HUES64 (cell line): Measurements from ENCODE around the gene SNX10.

Experiments
- H3K27ac ChIP-seq: 2 replicates; pipeline ENCODE4 v1.7.0; 2013; ENCODE audit warnings: low read depth, low read length, inconsistent platforms
- H3K27me3 ChIP-seq: 2 replicates; pipeline ENCODE4 v1.6.1; 2013; ENCODE audit warnings: mild to moderate bottlenecking, low read length; ENCODE audit not compliant: insufficient read depth
- H3K36me3 ChIP-seq: 2 replicates; pipeline ENCODE4 v1.6.1; 2013; ENCODE audit warnings: mild to moderate bottlenecking, low read length; ENCODE audit not compliant: insufficient read depth
- H3K4me1 ChIP-seq: 2 replicates; pipeline ENCODE4 v1.6.1; 2013; ENCODE audit warnings: mild to moderate bottlenecking, low read length, moderate library complexity; ENCODE audit not compliant: insufficient read depth
- H3K4me3 ChIP-seq: 2 replicates; pipeline ENCODE4 v1.5.1; 2013; ENCODE audit warnings: mild to moderate bottlenecking, low read length, moderate library complexity
- H3K9ac ChIP-seq: 2 replicates; pipeline ENCODE4 v1.6.1; 2013; ENCODE audit warnings: mild to moderate bottlenecking, low read depth, low read length
- H3K9me3 ChIP-seq: 2 replicates; pipeline ENCODE4 v1.6.1; 2013; ENCODE audit warnings: low read depth, low read length; ENCODE audit not compliant: insufficient read depth
- WGBS: fragments of 150-250, 120-280 bp; methylation state at CpG from one replicate; pipeline ENCODE4 v1.1.7; 2013; ENCODE audit warnings: missing lambda C conversion rate; 5-methylcytosine and 5-hydroxymethylcytosine counted together

SNX10 gene

DNA sequence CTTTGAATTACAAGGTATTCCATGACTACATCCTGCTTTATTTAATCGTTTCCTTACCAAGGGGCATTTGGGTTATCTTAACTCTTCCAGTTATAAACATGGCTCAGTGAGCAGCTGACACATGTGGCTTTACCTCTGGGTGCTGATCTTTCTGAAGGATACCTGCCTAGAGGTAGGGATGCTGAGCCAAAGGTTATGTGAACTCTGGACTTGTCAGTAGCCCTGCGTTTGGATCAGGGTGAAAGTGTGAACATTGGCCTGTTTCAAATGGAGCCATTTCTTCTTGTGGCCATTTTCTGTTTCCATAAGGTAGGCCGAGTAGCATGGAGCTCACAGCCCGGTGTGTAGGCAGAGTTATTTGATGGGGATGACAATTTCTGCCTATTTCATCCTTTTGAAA, 29.2 kb downstream of the SNX10 start:
- 97% methylated on average over 4 of the region's 4 CpGs for WGBS
- H3K9ac ChIP-seq: no peak overlapping the region
- H3K27me3 ChIP-seq: no peaks in the 10 kb centered on the region
- H3K36me3 ChIP-seq: no peaks in the 10 kb centered on the region
- H3K4me1 ChIP-seq: no peaks in the 10 kb centered on the region
- no peaks in the 10 kb centered on the region for H3K9me3 ChIP-seq
- no peak overlapping the region for H3K4me3 ChIP-seq
- no peak overlapping the region for H3K27ac ChIP-seq

- Histone ChIP-seq H3K27me3 (no peaks in the 10 kb centered on the region), H3K4me1 (no peaks in the 10 kb centered on the region), H3K9me3 (no peaks in the 10 kb centered on the region), H3K27ac (no peak overlapping the region), H3K36me3 (no peaks in the 10 kb centered on the region), H3K9ac (no peak overlapping the region), H3K4me3 (no peak overlapping the region)
- WGBS: 77% methylated on average over 1 of the region's 1 CpG
These were observed 29.8 kb downstream of the SNX10 start for GRCh38 chr7:26321435-26321834.

- H3K9ac ChIP-seq: no peak overlapping the region
- H3K27me3 ChIP-seq: no peaks in the 10 kb centered on the region
- WGBS: 89% methylated on average over 3 of the region's 3 CpGs
- no peaks in the 10 kb centered on the region for H3K9me3 ChIP-seq
- H3K36me3 ChIP-seq: no peaks in the 10 kb centered on the region
- no peak overlapping the region for H3K27ac ChIP-seq
- no peak overlapping the region for H3K4me3 ChIP-seq
- H3K4me1 ChIP-seq: no peaks in the 10 kb centered on the region
These were observed 34.5 kb downstream of the SNX10 start for GRCh38 chr7:26326211-26326610.

DNA sequence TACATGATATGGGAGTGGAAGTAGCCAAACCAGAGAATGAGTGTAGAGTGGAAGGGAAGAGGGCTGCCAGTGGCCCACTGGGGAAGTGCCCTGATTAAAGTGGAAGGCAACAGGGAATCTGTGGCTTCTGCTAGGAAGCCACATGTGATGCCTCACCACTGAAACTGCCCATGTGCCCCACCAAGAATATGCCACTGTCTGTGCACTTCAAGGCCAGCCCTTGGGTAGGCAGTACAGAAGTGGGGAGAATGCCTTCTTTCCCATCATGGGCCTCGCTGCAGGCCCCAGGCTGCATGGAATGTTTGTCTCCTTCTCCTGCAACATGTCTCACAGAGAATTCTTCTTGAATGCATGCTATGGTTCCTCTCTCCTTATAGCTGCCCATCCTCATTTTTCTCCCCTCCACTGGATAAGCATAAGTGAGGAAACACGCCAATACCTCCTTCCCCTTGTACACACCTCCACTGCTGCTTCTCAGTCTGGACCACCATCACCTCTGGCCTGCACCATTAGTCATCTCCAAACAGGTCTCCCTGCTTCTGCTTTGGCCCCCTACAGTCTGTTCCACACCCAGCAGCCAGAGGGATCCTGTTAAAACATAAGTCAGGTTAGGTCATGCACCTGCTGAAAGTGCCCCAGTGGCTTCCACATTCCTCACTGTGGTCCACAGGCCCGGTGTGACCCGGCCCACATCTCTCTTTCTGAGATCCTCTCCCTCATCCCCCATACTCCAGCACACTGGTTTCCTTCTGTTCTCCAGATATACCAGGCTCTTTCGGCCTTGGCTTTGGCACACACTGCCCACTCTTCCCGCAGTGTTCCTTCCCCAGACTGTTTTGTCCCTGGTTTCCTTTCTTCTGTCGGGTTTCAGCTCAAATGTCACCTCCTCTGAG, 37.1 kb downstream of the SNX10 start:
- no peak overlapping the region for H3K27ac ChIP-seq
- no peak overlapping the region for H3K4me3 ChIP-seq
- no peaks in the 10 kb centered on the region for H3K4me1 ChIP-seq
- H3K27me3 ChIP-seq: no peaks in the 10 kb centered on the region
- H3K9ac ChIP-seq: no peak overlapping the region
- H3K36me3 ChIP-seq: no peaks in the 10 kb centered on the region
- H3K9me3 ChIP-seq: peaks cover 4% of the 10 kb centered on the region; the same call in 1 of the 2 replicates
- WGBS: 90% methylated on average over 7 of the region's 7 CpGs

- H3K9ac ChIP-seq: no peak overlapping the region
- no peaks in the 10 kb centered on the region for H3K4me1 ChIP-seq
- WGBS: 93% methylated on average over 13 of the region's 13 CpGs
- no peak overlapping the region for H3K4me3 ChIP-seq
- no peaks in the 10 kb centered on the region for H3K27me3 ChIP-seq
- H3K9me3 ChIP-seq: peaks cover 4% of the 10 kb centered on the region; the same call in 1 of the 2 replicates
- no peak overlapping the region for H3K27ac ChIP-seq
- H3K36me3 ChIP-seq: no peaks in the 10 kb centered on the region
These were observed 38.0 kb downstream of the SNX10 start for GRCh38 chr7:26329520-26330255.

DNA sequence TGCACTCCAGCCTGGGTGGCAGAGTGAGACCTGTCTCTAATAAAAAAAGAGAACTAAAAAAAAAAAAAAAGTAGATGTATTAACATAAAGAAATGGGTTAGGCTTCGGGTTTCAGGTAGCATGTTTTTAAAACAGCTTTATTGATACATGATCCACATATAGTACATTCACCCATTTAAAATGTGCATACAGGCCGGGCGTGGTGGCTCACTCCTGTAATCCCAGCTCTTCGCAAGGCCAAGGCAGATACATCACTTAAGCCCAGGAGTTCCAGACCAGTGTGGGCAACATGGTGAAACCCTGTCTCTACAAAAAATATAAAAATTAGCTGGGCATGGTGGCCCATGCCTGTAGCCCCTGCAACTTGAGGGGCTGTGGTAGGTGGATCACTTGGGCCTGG, 39.5 kb downstream of the SNX10 start:
- Histone ChIP-seq H3K4me1 (no peaks in the 10 kb centered on the region), H3K9ac (no peak overlapping the region), H3K4me3 (no peak overlapping the region), H3K36me3 (no peaks in the 10 kb centered on the region), H3K9me3 (peaks cover 4% of the 10 kb centered on the region; the same call in 1 of the 2 replicates), H3K27me3 (no peaks in the 10 kb centered on the region), H3K27ac (no peak overlapping the region)
- 97% methylated on average over 4 of the region's 4 CpGs for WGBS

DNA sequence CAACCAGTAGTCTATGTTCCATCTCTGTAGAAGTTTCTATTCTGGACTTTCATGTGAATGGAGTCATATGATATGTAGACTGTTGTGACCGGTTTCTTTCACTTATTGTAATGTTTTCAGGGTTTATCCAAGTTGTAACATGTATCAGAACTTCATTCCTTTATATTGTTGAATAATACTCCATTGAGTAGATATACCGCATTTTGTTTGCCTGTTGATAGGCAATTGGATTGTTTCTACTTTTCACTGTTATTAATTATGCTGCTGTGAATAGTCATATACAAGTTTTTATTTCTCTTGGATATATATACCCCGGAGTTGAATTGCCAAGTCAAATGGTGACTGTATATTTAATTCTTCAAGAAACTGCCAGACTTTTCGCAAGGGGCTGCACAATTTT, 40.1 kb downstream of the SNX10 start:
- Histone ChIP-seq H3K27ac (no peak overlapping the region), H3K9me3 (peaks cover 4% of the 10 kb centered on the region; the same call in 1 of the 2 replicates), H3K4me1 (no peaks in the 10 kb centered on the region), H3K36me3 (no peaks in the 10 kb centered on the region), H3K27me3 (no peaks in the 10 kb centered on the region), H3K4me3 (no peak overlapping the region), H3K9ac (no peak overlapping the region)
- 100% methylated on average over 3 of the region's 4 CpGs for WGBS

DNA sequence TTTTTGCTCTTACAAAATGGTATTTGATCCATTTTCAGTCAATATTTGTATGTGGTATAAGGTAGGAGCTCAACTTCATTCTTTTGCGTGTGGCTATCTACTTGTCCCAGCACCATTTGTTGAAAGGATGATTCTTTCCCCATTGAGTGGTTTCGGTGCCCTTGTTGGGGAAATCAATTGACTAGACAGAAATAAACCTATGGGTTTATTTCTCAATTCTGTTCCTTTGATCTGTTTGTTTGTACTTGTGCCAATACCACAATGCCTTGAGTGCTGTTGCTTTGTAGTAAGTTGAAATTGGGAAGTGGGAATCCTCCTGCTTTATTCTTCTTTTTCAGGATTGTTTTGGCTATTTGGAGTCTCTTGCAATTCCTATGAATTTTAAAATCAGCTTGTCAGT, 41.0 kb downstream of the SNX10 start:
- Histone ChIP-seq H3K4me1 (no peaks in the 10 kb centered on the region), H3K9ac (no peak overlapping the region), H3K27ac (no peak overlapping the region), H3K4me3 (no peak overlapping the region), H3K36me3 (no peaks in the 10 kb centered on the region), H3K27me3 (no peaks in the 10 kb centered on the region), H3K9me3 (peaks cover 4% of the 10 kb centered on the region; the same call in 1 of the 2 replicates)
- 92% methylated on average over 2 of the region's 2 CpGs for WGBS

GRCh38 chr7:26334166-26334859, 42.7 kb downstream of the SNX10 start:
- Histone ChIP-seq H3K4me1 (no peaks in the 10 kb centered on the region), H3K27ac (no peak overlapping the region), H3K36me3 (no peaks in the 10 kb centered on the region), H3K9ac (no peak overlapping the region), H3K9me3 (peaks cover 4% of the 10 kb centered on the region; the same call in 1 of the 2 replicates), H3K27me3 (no peaks in the 10 kb centered on the region), H3K4me3 (no peak overlapping the region)
- 100% methylated on average over 1 of the region's 1 CpG for WGBS

- no peaks in the 10 kb centered on the region for H3K27me3 ChIP-seq
- no peaks in the 10 kb centered on the region for H3K9me3 ChIP-seq
- H3K27ac ChIP-seq: no peak overlapping the region
- no peak overlapping the region for H3K9ac ChIP-seq
- WGBS: 100% methylated on average over 2 of the region's 2 CpGs
- H3K4me1 ChIP-seq: no peaks in the 10 kb centered on the region
- no peak overlapping the region for H3K4me3 ChIP-seq
- H3K36me3 ChIP-seq: no peaks in the 10 kb centered on the region
These were observed 45.7 kb downstream of the SNX10 start for GRCh38 chr7:26337232-26337865.
